ENCODE data around the gene IL1RL1. TPM values are rescaled to one million over a fixed set of nuclear protein-coding genes. Genes with fewer than 3 reads are reported as not detected.

IL1RL1 gene
- polyA plus RNA-seq, 1 of the 3 experiments (the other 2 are of a cell fraction): not detected

DNA sequence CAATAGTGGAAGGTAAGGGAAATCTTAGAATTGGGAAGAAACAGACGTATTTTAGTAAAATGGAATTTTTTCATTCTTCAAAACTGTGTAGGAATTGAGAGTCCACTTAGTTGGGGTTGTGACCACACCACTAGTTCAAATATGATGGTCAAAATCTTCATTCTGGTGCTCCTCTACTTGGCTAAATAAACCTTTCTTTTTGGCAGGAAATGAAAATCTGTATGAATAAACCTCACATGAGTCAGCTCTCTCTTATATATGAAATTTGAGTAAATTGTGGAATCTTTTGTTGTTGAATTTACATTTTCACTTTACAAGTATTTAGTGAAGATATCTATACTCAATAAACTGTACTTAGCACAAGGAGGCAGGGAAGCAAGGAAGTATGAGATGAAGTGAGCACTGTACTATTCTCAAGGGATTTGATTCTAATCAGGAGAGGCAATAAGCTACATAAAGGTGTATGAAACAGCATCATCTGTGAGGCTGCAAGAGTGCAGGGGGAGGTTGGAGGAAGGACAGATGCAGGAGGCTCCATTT, 64.8 kb downstream of the IL1RL1 start:
- POLR2A ChIA-PET: no interaction called here
- no peak for TF ChIP-seq GATA2 (CRISPR knock-in tag; IDR thresholded peaks at IDR 0.05)
- TF ChIP-seq YY1 (IDR thresholded peaks at IDR 0.05; ENCODE audit: low read depth): no peak
- no peak for TF ChIP-seq CHD2 (IDR thresholded peaks at IDR 0.05; ENCODE audit: low read length, partially characterized antibody)
- TF ChIP-seq NRF1 (IDR thresholded peaks at IDR 0.05; ENCODE audit: low read depth, low read length): no peak
- TF ChIP-seq RCOR1 (IDR thresholded peaks at IDR 0.05; ENCODE audit: low read length): no peak
- no peak for TF ChIP-seq TEAD4 (IDR thresholded peaks at IDR 0.05; ENCODE audit: borderline replicate concordance, insufficient read depth)
- TF ChIP-seq SIN3A (IDR thresholded peaks at IDR 0.05; ENCODE audit: borderline replicate concordance, low read depth, low read length): no peak
- TF ChIP-seq CTCF (IDR thresholded peaks at IDR 0.05): no peak
- no peak for TF ChIP-seq EZH2phosphoT487 (IDR thresholded peaks at IDR 0.05; ENCODE audit: borderline replicate concordance, low read depth)
- no peak for TF ChIP-seq MXI1 (IDR thresholded peaks at IDR 0.05; ENCODE audit: low read depth, low read length)
- no peak for TF ChIP-seq JUND (IDR thresholded peaks at IDR 0.05)
- TF ChIP-seq ZBTB33 (IDR thresholded peaks at IDR 0.05; ENCODE audit: borderline replicate concordance, low read depth): no peak
- no peak for TF ChIP-seq NFIC (IDR thresholded peaks at IDR 0.05; ENCODE audit: borderline replicate concordance)
- Histone ChIP-seq H3K4me1 (ENCODE audit: control insufficient read depth in 1 of 2, insufficient read depth in 2 of 2, low read depth in 1 of 2, low read length in 1 of 2) (no peaks in the 10 kb centered on the region), H3K79me2 (ENCODE audit: insufficient read depth) (no peaks in the 10 kb centered on the region), H4K20me1 (ENCODE audit: insufficient read depth) (no peaks in the 10 kb centered on the region), H3K4me2 (no peak overlapping the region), H3K9ac (no peak overlapping the region), H2AFZ (ENCODE audit: low read depth) (no peak overlapping the region), H3K9me2 (no peaks in the 10 kb centered on the region), H3K27ac (ENCODE audit: low read depth in 2 of 2, low read length in 1 of 2) (no peak overlapping the region), H3K9me3 (no peaks in the 10 kb centered on the region), H3F3A (replicated peaks; ENCODE audit: insufficient read depth) (no peaks in the 10 kb centered on the region), H3K36me3 (replicated peaks in 1 of 2; ENCODE audit: control insufficient read depth in 1 of 2, insufficient read depth in 2 of 2, low read length in 1 of 2) (no peaks in the 10 kb centered on the region), H3K27me3 (ENCODE audit: insufficient read depth) (peaks cover 6% of the 10 kb centered on the region; the same call in 1 of the 2 replicates), H3K4me3 (ENCODE audit: low read depth in 2 of 2, low read length in 1 of 2) (no peak overlapping the region)
- CTCF ChIA-PET: no interaction called here
- 8% methylated on average over 1 of the region's 1 CpG for WGBS (ENCODE audit: low lambda C conversion rate)
- DNase-seq: no peak

DNA sequence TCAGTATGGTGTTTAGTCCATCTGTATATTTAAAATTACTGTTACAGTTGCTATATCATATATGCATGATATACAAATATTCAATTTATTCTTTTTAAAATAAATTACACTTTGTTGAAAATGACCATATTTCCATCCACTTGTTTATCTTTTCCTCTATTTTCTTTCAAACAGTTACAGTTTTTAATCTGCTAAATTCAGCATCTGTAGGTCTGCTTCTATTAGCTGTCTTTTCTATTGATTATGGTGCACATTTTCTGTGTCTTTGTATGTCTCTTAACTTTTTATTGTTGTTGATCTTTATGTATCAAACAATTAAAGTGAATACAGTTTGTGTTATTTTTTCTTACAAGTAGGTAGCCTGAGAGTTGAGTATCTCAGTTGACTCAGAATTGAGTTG, 72.4 kb downstream of the IL1RL1 start:
- H3K4me1 ChIP-seq (ENCODE audit: control insufficient read depth in 1 of 2, insufficient read depth in 2 of 2, low read depth in 1 of 2, low read length in 1 of 2): no peaks in the 10 kb centered on the region
- H3K27me3 ChIP-seq (ENCODE audit: insufficient read depth): no peaks in the 10 kb centered on the region
- no peak overlapping the region for H3K4me2 ChIP-seq
- no peaks in the 10 kb centered on the region for H3F3A ChIP-seq (replicated peaks; ENCODE audit: insufficient read depth)
- H3K79me2 ChIP-seq (ENCODE audit: insufficient read depth): no peaks in the 10 kb centered on the region
- H3K36me3 ChIP-seq (replicated peaks in 1 of 2; ENCODE audit: control insufficient read depth in 1 of 2, insufficient read depth in 2 of 2, low read length in 1 of 2): no peaks in the 10 kb centered on the region
- H3K9me2 ChIP-seq: no peaks in the 10 kb centered on the region
- ChIA-PET CTCF (no interaction called here), POLR2A (no interaction called here)
- H3K9me3 ChIP-seq: no peaks in the 10 kb centered on the region
- no peak for DNase-seq
- H3K27ac ChIP-seq (ENCODE audit: low read depth in 2 of 2, low read length in 1 of 2): no peak overlapping the region
- TF ChIP-seq RCOR1 (IDR thresholded peaks at IDR 0.05; ENCODE audit: low read length) (no peak), EZH2phosphoT487 (IDR thresholded peaks at IDR 0.05; ENCODE audit: borderline replicate concordance, low read depth) (no peak), YY1 (IDR thresholded peaks at IDR 0.05; ENCODE audit: low read depth) (no peak), POLR2AphosphoS5 (IDR thresholded peaks at IDR 0.05; ENCODE audit: low read depth, low read length) (no peak), TEAD4 (IDR thresholded peaks at IDR 0.05; ENCODE audit: borderline replicate concordance, insufficient read depth) (no peak), GABPA (IDR thresholded peaks at IDR 0.05; ENCODE audit: low read depth) (no peak), IRF3 (IDR thresholded peaks at IDR 0.05; ENCODE audit: low read depth, low read length) (no peak), RAD21 (IDR thresholded peaks at IDR 0.05; ENCODE audit: low read length) (no peak)
- no peak overlapping the region for H3K9ac ChIP-seq
- H2AFZ ChIP-seq (ENCODE audit: low read depth): no peak overlapping the region
- H3K4me3 ChIP-seq (ENCODE audit: low read depth in 2 of 2, low read length in 1 of 2): no peak overlapping the region
- no peaks in the 10 kb centered on the region for H4K20me1 ChIP-seq (ENCODE audit: insufficient read depth)

All from SK-N-SH (cell line).